ENCODE measurements around the gene MDM2. TPM values are rescaled to one million over a fixed set of nuclear protein-coding genes. Genes with fewer than 3 reads are reported as not detected.

The MDM2 gene
- total and polyA plus RNA-seq, 5 experiments from 2014 or later: 7.6 to 90.4 (median 17.9) TPM

- no peaks in the 10 kb centered on the region for H3K4me1 Mint-ChIP-seq
- POLR2A ChIA-PET: no interaction called here
- H3K9me3 Mint-ChIP-seq: peaks cover 0 to 8% (median 3%) of the 10 kb centered on the region in 9 donors
- peaks cover 0 to 5% (median 0%) of the 10 kb centered on the region in 3 donors for H3K36me3 Mint-ChIP-seq
- H3K27ac Mint-ChIP-seq: no peak overlapping the region
- H3K4me3 Mint-ChIP-seq: no peak overlapping the region
- no peak for DNase-seq
- H3K27me3 Mint-ChIP-seq: peaks cover 0 to 7% (median 0%) of the 10 kb centered on the region in 5 donors
- ATAC-seq: no peak
These were observed 74.4 kb downstream of the MDM2 start for GRCh38 chr12:68882251-68882964.

- Mint-ChIP-seq H3K27ac (no peak overlapping the region), H3K9me3 (peaks cover 0 to 8% (median 3%) of the 10 kb centered on the region in 9 donors), H3K27me3 (peaks cover 0 to 7% (median 0%) of the 10 kb centered on the region in 5 donors), H3K36me3 (peaks cover 0 to 5% (median 0%) of the 10 kb centered on the region in 3 donors), H3K4me1 (no peaks in the 10 kb centered on the region), H3K4me3 (no peak overlapping the region)
- ATAC-seq (no peak), DNase-seq (no peak)
- POLR2A ChIA-PET: no interaction called here
These were observed 75.2 kb downstream of the MDM2 start for GRCh38 chr12:68883151-68883550.

- peaks cover 0 to 3% (median 0%) of the 10 kb centered on the region in 9 donors for H3K9me3 Mint-ChIP-seq
- H3K4me3 Mint-ChIP-seq: no peak overlapping the region
- H3K27me3 Mint-ChIP-seq: peaks cover 0 to 7% (median 0%) of the 10 kb centered on the region in 5 donors
- no peak for DNase-seq
- H3K36me3 Mint-ChIP-seq: no peaks in the 10 kb centered on the region
- H3K4me1 Mint-ChIP-seq: no peaks in the 10 kb centered on the region
- H3K27ac Mint-ChIP-seq: no peak overlapping the region
- POLR2A ChIA-PET: no interaction called here
- no peak for ATAC-seq
These were observed 76.3 kb downstream of the MDM2 start for GRCh38 chr12:68884251-68884650.

- Mint-ChIP-seq H3K27ac (no peak overlapping the region), H3K36me3 (no peaks in the 10 kb centered on the region), H3K4me3 (no peak overlapping the region), H3K4me1 (peaks cover 0 to 2% (median under 1%) of the 10 kb centered on the region in 4 donors), H3K27me3 (peaks cover 0 to 7% (median 0%) of the 10 kb centered on the region in 5 donors), H3K9me3 (peaks cover 0 to 3% (median 0%) of the 10 kb centered on the region in 9 donors)
- POLR2A ChIA-PET: no interaction called here
- DNase-seq (no peak), ATAC-seq (no peak)
These were observed 77.4 kb downstream of the MDM2 start for GRCh38 chr12:68885381-68885780.

- Mint-ChIP-seq H3K4me3 (no peak overlapping the region), H3K27ac (no peak overlapping the region), H3K27me3 (peaks cover 0 to 7% (median under 1%) of the 10 kb centered on the region in 5 donors), H3K36me3 (no peaks in the 10 kb centered on the region), H3K9me3 (peaks cover 0 to 3% (median 0%) of the 10 kb centered on the region in 9 donors), H3K4me1 (peaks cover under 1 to 12% (median 11%) of the 10 kb centered on the region in 4 donors)
- no peak for ATAC-seq
- no peak for DNase-seq
- POLR2A ChIA-PET: no interaction called here
These were observed 78.9 kb downstream of the MDM2 start for GRCh38 chr12:68886636-68887572.

- H3K9me3 Mint-ChIP-seq: no peaks in the 10 kb centered on the region
- ATAC-seq (no peak), DNase-seq (no peak)
- peaks cover 3 to 19% (median 14%) of the 10 kb centered on the region in 4 donors for H3K4me1 Mint-ChIP-seq
- H3K27me3 Mint-ChIP-seq: peaks cover 0 to 7% (median 2%) of the 10 kb centered on the region in 5 donors
- H3K4me3 Mint-ChIP-seq: no peak overlapping the region
- POLR2A ChIA-PET: no interaction called here
- H3K36me3 Mint-ChIP-seq: no peaks in the 10 kb centered on the region
- H3K27ac Mint-ChIP-seq: no peak overlapping the region
These were observed 79.7 kb downstream of the MDM2 start for GRCh38 chr12:68887641-68888040.

- Mint-ChIP-seq H3K27ac (no peak overlapping the region), H3K36me3 (no peaks in the 10 kb centered on the region), H3K4me1 (peaks cover 3 to 19% (median 14%) of the 10 kb centered on the region in 4 donors), H3K4me3 (no peak overlapping the region), H3K9me3 (no peaks in the 10 kb centered on the region), H3K27me3 (peaks cover 0 to 7% (median 2%) of the 10 kb centered on the region in 5 donors)
- POLR2A ChIA-PET: no interaction called here
- DNase-seq (no peak), ATAC-seq (no peak)
These were observed 80.3 kb downstream of the MDM2 start for GRCh38 chr12:68888243-68888642.

GRCh38 chr12:68890701-68891113 is 82.7 kb downstream of the MDM2 start:
- peaks cover 3 to 19% (median 15%) of the 10 kb centered on the region in 4 donors for H3K4me1 Mint-ChIP-seq
- no peak for ATAC-seq
- no peaks in the 10 kb centered on the region for H3K36me3 Mint-ChIP-seq
- POLR2A ChIA-PET: no interaction called here
- no peak overlapping the region for H3K4me3 Mint-ChIP-seq
- H3K9me3 Mint-ChIP-seq: no peaks in the 10 kb centered on the region
- H3K27ac Mint-ChIP-seq: no peak overlapping the region
- H3K27me3 Mint-ChIP-seq: peaks cover 0 to 2% (median 0%) of the 10 kb centered on the region in 5 donors
- no peak for DNase-seq

GRCh38 chr12:68891141-68891540 is 83.2 kb downstream of the MDM2 start:
- Mint-ChIP-seq H3K4me3 (no peak overlapping the region), H3K27me3 (peaks cover 0 to 4% (median 2%) of the 10 kb centered on the region in 5 donors), H3K9me3 (no peaks in the 10 kb centered on the region), H3K36me3 (no peaks in the 10 kb centered on the region), H3K4me1 (peaks cover 6 to 19% (median 17%) of the 10 kb centered on the region in 4 donors), H3K27ac (peak overlapping the region in 1 of 10 donors; percentile 9)
- POLR2A ChIA-PET: no interaction called here
- ATAC-seq: no peak
- DNase-seq: no peak

- Mint-ChIP-seq H3K4me1 (peaks cover 6 to 26% (median 17%) of the 10 kb centered on the region in 4 donors), H3K36me3 (no peaks in the 10 kb centered on the region), H3K27ac (no peak overlapping the region), H3K9me3 (no peaks in the 10 kb centered on the region), H3K27me3 (peaks cover 0 to 7% (median 2%) of the 10 kb centered on the region in 5 donors), H3K4me3 (no peak overlapping the region)
- POLR2A ChIA-PET: no interaction called here
- DNase-seq (no peak), ATAC-seq (no peak)
These were observed 85.2 kb downstream of the MDM2 start for GRCh38 chr12:68893201-68893600.

GRCh38 chr12:68893741-68894140 is 85.8 kb downstream of the MDM2 start:
- Mint-ChIP-seq H3K4me1 (peaks cover 6 to 26% (median 17%) of the 10 kb centered on the region in 4 donors), H3K9me3 (no peaks in the 10 kb centered on the region), H3K27ac (no peak overlapping the region), H3K4me3 (no peak overlapping the region), H3K27me3 (peaks cover 0 to 7% (median 2%) of the 10 kb centered on the region in 5 donors), H3K36me3 (no peaks in the 10 kb centered on the region)
- ATAC-seq: no peak
- POLR2A ChIA-PET: no interaction called here
- no peak for DNase-seq

GRCh38 chr12:68894276-68894855 is 86.4 kb downstream of the MDM2 start:
- ATAC-seq (no peak), DNase-seq (no peak)
- Mint-ChIP-seq H3K36me3 (no peaks in the 10 kb centered on the region), H3K27me3 (peaks cover 0 to 7% (median 2%) of the 10 kb centered on the region in 5 donors), H3K4me1 (peaks cover 6 to 26% (median 17%) of the 10 kb centered on the region in 4 donors), H3K9me3 (no peaks in the 10 kb centered on the region), H3K27ac (no peak overlapping the region), H3K4me3 (no peak overlapping the region)
- POLR2A ChIA-PET: no interaction called here

Data from naive thymus-derived CD8-positive, alpha-beta T cell (primary cell).